DND-41 (cell line): ENCODE results near the gene ZG16B.

Experiments
- CTCF ChIP-seq: IDR thresholded peaks from 2 replicates; pipeline ENCODE4 v1.5.1; 2012; ENCODE audit warnings: borderline replicate concordance, low read length, moderate library complexity, mild to moderate bottlenecking; ENCODE audit not compliant: poor library complexity, severe bottlenecking; ENCODE audit errors: extremely low read depth
- EZH2 ChIP-seq: IDR thresholded peaks from 3 replicates; pipeline ENCODE4 v1.6.1; 2012; ENCODE audit warnings: borderline replicate concordance, low read depth, mild to moderate bottlenecking, moderate library complexity, low read length, inconsistent platforms; ENCODE audit not compliant: severe bottlenecking

- TF ChIP-seq CTCF (no peak), EZH2 (no peak)
Observed at GRCh38 chr16:2841606-2842339, 11.7 kb downstream of the ZG16B start.
